Retinal pigment epithelial cell (primary cell): ENCODE results near the gene STAT2.
"Not testable (repeated sequence)": the region's sequence is repeated elsewhere in the genome, so short reads cannot be mapped to it uniquely, and the experiment has no call there.

Source experiments
- DNase-seq: peaks from one replicate; pipeline ENCODE4 v3.0.0-alpha.2; 2010; ENCODE audit warnings: low read depth
- H3K4me3 ChIP-seq: 2 replicates; pipeline ENCODE4 v1.5.1; 2011; ENCODE audit warnings: mild to moderate bottlenecking, low read length, control low read depth, moderate library complexity
- TF ChIP-seq, protein P1 (sequence below): conservative IDR thresholded peaks from 2 replicates; pipeline ENCODE4 v1.5.1; 2011; ENCODE audit warnings: low read depth, low read length, control low read depth, inconsistent platforms

The STAT2 gene

DNA sequence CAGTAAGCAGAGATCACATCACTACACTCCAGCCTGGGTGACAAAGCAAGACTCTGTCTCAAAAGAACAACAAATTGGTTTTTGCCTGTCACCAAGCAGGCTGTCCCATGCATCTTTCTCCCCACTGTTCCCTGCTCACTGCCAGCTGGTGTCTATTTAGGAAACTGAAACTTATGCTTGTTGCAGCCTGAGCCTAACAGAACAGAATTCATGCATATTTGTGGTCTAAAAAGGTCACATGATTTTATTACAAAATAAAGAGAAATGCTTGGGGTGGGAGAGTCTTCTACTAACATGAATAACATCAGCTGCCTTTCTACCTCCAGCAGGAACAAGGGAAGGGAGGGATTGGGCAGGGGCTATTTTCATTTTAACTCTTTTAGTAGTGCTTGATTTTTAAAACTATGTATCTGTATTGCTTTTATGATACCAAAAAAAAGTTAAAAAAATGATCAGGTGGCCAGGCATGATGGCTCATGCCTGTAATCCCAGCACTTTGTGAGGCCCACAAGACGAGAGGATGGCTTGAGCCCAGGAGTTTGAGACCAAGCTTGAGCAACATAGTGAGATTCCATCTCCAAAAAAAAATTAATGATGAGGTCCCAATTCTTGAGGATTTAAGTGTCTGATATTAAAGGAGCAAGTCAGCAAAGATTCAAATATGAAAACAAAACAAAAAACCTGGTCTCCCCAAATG lies 923 bp downstream of the STAT2 start:
- H3K4me3 ChIP-seq: peak overlapping the region; percentile 98
- TF ChIP-seq, protein P1, sequence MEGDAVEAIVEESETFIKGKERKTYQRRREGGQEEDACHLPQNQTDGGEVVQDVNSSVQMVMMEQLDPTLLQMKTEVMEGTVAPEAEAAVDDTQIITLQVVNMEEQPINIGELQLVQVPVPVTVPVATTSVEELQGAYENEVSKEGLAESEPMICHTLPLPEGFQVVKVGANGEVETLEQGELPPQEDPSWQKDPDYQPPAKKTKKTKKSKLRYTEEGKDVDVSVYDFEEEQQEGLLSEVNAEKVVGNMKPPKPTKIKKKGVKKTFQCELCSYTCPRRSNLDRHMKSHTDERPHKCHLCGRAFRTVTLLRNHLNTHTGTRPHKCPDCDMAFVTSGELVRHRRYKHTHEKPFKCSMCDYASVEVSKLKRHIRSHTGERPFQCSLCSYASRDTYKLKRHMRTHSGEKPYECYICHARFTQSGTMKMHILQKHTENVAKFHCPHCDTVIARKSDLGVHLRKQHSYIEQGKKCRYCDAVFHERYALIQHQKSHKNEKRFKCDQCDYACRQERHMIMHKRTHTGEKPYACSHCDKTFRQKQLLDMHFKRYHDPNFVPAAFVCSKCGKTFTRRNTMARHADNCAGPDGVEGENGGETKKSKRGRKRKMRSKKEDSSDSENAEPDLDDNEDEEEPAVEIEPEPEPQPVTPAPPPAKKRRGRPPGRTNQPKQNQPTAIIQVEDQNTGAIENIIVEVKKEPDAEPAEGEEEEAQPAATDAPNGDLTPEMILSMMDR: no peak
- peak; percentile 50 for DNase-seq

DNA sequence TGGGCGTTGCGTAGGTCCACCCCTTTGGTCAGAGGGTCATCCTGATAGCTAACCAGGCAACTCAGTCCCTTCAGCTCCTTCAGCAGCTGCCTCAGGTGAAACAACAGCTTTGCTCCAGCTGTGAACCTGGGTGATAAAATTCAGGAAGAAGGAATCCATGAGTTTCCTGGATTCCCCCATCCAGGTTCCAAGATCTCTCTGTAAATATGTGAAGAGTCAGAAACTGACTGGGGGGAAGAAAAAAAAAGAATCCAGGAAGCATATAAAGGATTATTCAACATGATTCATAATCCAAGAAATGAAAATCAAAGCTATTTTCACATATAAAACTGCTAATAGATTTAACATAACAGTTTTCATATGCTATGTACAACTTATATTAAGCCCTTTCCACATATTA lies 8.6 kb downstream of the STAT2 start:
- no peak for DNase-seq
- no peak overlapping the region for H3K4me3 ChIP-seq
- TF ChIP-seq, protein P1: no peak

DNA sequence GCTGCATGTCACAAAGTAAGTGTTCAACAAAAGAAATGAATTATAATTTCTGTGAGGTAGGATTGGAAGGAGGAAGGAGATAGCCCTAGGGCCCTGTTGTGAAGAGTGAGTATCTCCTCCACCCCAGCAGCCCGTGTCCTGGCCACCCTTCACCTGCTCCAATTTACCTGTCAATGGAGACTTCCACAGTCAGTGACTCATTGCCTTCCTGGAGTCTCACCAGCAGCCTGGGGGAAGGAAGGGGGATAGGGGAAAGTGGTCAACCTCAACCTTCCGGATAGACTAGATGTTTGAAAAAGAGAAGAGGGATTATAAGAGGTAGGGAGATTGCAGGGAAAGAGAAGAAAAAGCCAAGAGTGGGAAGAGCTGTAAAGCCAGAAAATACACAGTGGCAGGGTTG lies 9.2 kb downstream of the STAT2 start:
- no peak overlapping the region for H3K4me3 ChIP-seq
- TF ChIP-seq, protein P1: no peak
- DNase-seq: no peak

DNA sequence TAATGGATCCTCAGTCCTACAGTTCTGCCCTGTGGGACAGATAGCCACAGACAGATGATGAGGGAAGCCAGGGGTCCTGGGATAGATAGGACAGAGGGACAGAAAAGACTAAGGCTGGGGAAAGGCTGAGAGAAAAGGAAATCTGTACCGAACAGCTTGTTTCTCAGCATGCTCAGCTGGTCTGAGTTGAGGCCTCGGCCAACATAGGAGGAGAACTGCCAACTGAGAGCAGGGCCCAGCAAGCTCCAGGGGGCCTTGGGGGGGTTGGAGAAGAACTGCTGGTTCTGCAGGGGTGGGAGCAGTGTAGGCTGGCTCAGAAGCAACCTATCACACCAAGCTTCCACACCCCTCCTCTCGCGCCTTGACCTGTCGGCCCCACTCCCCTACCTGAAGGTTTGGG lies 11.1 kb downstream of the STAT2 start:
- TF ChIP-seq, protein P1: no peak
- no peak overlapping the region for H3K4me3 ChIP-seq
- DNase-seq: no peak

DNA sequence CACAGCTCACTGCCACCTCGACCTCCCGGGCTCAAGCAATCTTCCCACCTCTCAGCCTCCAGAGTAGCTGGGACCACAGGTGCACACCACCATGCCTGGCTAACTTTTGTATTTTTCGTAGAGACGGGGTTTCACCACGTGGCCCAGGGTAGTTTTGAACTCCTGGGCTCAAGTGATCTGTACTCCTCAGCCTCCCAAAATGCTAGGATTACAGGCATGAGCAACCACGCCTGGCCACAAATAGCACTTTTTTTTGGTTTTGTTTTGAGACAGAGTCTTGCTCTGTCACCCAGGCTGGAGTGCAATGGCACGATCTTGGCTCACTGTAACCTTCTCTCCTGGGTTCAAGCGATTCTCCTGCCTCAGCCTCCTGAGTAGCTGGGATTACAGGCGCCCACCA lies 12.7 kb downstream of the STAT2 start:
- H3K4me3 ChIP-seq, DNase-seq: not testable (repeated sequence)

DNA sequence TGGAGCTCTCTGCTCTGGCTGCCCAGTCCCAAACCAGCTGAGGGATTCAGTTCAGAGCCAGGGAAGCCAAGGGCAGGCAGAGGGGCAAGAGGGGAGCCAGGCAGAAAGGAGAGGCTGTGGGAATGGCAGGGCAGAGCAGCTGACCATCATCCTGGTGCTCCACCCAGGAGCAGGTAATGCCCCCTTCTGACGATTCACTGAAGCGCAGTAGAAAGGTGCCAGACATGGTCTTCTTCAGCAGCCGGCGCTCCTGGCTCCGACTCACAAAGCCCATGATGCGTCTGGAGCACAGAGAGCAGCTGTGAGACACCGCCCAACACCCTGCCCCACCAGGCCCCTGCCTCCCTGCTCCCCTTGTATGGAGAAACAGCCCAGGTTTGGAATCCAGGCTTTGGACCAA lies 13.2 kb downstream of the STAT2 start:
- TF ChIP-seq, protein P1: no peak
- H3K4me3 ChIP-seq: no peak overlapping the region
- DNase-seq: no peak

DNA sequence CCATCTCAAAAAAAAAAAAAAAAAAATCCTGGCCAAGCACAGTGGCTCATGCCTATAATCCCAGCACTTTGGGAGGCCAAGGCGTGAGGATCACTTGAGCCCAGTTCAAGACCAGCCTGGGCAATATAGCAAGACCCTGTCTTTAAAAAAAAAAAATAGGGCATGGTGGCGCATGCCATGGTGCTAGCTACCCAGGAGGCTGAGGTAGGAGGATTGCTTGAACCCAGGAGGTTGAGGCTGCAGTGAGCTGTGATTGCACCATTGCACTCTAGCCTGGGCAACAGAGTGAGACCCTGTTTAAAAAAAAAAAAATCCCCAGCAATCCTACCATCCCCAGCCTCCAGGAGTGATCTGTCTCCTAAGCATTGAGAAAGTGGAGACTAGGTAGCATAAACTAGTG lies 17.6 kb downstream of the STAT2 start:
- not testable (repeated sequence) for DNase-seq, H3K4me3 ChIP-seq

DNA sequence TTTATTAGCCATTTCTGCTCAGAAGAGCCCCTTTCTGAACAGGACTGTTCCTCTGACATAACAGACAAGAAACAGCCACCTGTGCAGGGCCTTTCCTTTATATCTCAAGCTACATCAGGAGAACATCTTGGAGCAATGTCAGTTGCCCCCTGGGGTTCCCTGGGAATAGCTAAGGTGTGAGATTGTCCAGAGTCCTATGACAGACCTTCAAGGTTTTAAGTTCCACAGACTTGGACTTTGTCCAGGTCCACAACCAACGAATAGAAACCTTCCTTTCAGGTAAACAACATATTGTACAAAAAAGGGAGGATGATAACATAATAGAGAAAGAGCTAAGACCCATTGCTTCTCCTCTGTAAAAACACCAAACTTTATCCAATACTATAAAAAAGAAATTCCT lies 18.3 kb downstream of the STAT2 start:
- DNase-seq: no peak
- TF ChIP-seq, protein P1: no peak
- no peak overlapping the region for H3K4me3 ChIP-seq
